Measurements from ENCODE around the gene CLDN5. TPM values are rescaled to one million over a fixed set of nuclear protein-coding genes. Genes with fewer than 3 reads are reported as not detected.

Gene CLDN5
- total and polyA plus RNA-seq, 2 of the 4 experiments (the other 2 are of a cell fraction) = 0.18 to 0.21 TPM

GRCh38 chr22:19527861-19528417 lies 3.7 kb upstream of the CLDN5 start:
- ChIA-PET POLR2A (ENCODE audit: unreplicated experiment) (no interaction called here), CTCF (no interaction called here)
- Histone ChIP-seq H2BK20ac (ENCODE audit: low read depth, low read length) (no peak overlapping the region), H4K91ac (ENCODE audit: insufficient read depth, low read depth, low read length) (no peak overlapping the region), H3K9me3 (ENCODE audit: control insufficient read depth, insufficient read depth, low read length) (no peaks in the 10 kb centered on the region), H2AK9ac (replicated peaks; ENCODE audit: low read depth, low read length, poor library complexity) (peak overlapping the region; percentile 55), H2BK5ac (ENCODE audit: low read depth, low read length, poor library complexity, severe bottlenecking) (no peak overlapping the region), H4K5ac (ENCODE audit: low read depth, low read length) (no peak overlapping the region), H2AK5ac (ENCODE audit: low read depth, low read length) (no peak overlapping the region), H2BK15ac (ENCODE audit: low read depth, low read length) (no peak overlapping the region), H3K18ac (ENCODE audit: low read depth, low read length) (no peak overlapping the region), H3K23ac (ENCODE audit: low read depth, low read length) (no peak overlapping the region), H3K4me1 (ENCODE audit: control insufficient read depth, insufficient read depth, low read length) (no peaks in the 10 kb centered on the region; the same call in 1 of the 2 replicates), H3K27me3 (ENCODE audit: control insufficient read depth, insufficient read depth, low read length) (peaks cover 18% of the 10 kb centered on the region), H3K79me1 (ENCODE audit: low read depth in 1 of 2, low read length in 2 of 2) (no peaks in the 10 kb centered on the region), H2AFZ (replicated peaks; ENCODE audit: low read length, poor library complexity) (peak overlapping the region; percentile 75), H4K20me1 (ENCODE audit: insufficient read depth, low read length) (peaks cover 2% of the 10 kb centered on the region; the same call in 1 of the 2 replicates), H3K4ac (ENCODE audit: low read depth, low read length) (no peak overlapping the region), H3K27ac (ENCODE audit: insufficient read depth, low read length) (no peak overlapping the region), H3K36me3 (ENCODE audit: control insufficient read depth, insufficient read depth, low read length) (no peaks in the 10 kb centered on the region), H3K9me1 (ENCODE audit: insufficient read depth, low read length) (no peaks in the 10 kb centered on the region), H2BK120ac (ENCODE audit: low read depth, low read length) (no peak overlapping the region), H3K4me3 (ENCODE audit: insufficient read depth, low read depth, low read length) (no peak overlapping the region), H4K8ac (ENCODE audit: low read depth in 2 of 2, low read length in 2 of 2) (no peak overlapping the region), H3K9ac (ENCODE audit: low read depth, low read length) (no peak overlapping the region), H3K4me2 (ENCODE audit: low read depth, low read length) (no peak overlapping the region), H3K14ac (replicated peaks; ENCODE audit: low read depth, low read length) (no peak overlapping the region), H3K56ac (ENCODE audit: extremely low read depth, insufficient read depth, low read length) (no peak overlapping the region)
- no peak for TF ChIP-seq CHD1 (IDR thresholded peaks at IDR 0.05; ENCODE audit: low read depth, low read length)
- no peak for TF ChIP-seq MAFK (IDR thresholded peaks at IDR 0.05; ENCODE audit: low read depth, low read length)
- TF ChIP-seq FOS (IDR thresholded peaks at IDR 0.05; ENCODE audit: low read depth, low read length) = no peak
- TF ChIP-seq MXI1 (IDR thresholded peaks at IDR 0.05; ENCODE audit: borderline replicate concordance, low read depth, low read length) = no peak
- TF ChIP-seq SMC3 (IDR thresholded peaks at IDR 0.05; ENCODE audit: low read depth, low read length) = no peak
- no peak for TF ChIP-seq NFE2L2 (IDR thresholded peaks at IDR 0.05; ENCODE audit: low read depth, low read length)
- TF ChIP-seq MAZ (IDR thresholded peaks at IDR 0.05; ENCODE audit: borderline replicate concordance, low read depth, low read length) = no peak
- TF ChIP-seq BHLHE40 (IDR thresholded peaks at IDR 0.05; ENCODE audit: low read depth, low read length) = no peak
- TF ChIP-seq RCOR1 (IDR thresholded peaks at IDR 0.05; ENCODE audit: insufficient replicate concordance, low read length) = no peak
- TF ChIP-seq RFX5 (IDR thresholded peaks at IDR 0.05; ENCODE audit: low read depth, low read length) = no peak
- TF ChIP-seq, protein P1, sequence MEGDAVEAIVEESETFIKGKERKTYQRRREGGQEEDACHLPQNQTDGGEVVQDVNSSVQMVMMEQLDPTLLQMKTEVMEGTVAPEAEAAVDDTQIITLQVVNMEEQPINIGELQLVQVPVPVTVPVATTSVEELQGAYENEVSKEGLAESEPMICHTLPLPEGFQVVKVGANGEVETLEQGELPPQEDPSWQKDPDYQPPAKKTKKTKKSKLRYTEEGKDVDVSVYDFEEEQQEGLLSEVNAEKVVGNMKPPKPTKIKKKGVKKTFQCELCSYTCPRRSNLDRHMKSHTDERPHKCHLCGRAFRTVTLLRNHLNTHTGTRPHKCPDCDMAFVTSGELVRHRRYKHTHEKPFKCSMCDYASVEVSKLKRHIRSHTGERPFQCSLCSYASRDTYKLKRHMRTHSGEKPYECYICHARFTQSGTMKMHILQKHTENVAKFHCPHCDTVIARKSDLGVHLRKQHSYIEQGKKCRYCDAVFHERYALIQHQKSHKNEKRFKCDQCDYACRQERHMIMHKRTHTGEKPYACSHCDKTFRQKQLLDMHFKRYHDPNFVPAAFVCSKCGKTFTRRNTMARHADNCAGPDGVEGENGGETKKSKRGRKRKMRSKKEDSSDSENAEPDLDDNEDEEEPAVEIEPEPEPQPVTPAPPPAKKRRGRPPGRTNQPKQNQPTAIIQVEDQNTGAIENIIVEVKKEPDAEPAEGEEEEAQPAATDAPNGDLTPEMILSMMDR (conservative IDR thresholded peaks at IDR 0.05; ENCODE audit: low read depth, low read length) = no peak
- no peak for TF ChIP-seq CEBPB (IDR thresholded peaks at IDR 0.05; ENCODE audit: low read depth, low read length)
- TF ChIP-seq USF2 (IDR thresholded peaks at IDR 0.05; ENCODE audit: low read depth, low read length) = no peak
- TF ChIP-seq, protein P2, sequence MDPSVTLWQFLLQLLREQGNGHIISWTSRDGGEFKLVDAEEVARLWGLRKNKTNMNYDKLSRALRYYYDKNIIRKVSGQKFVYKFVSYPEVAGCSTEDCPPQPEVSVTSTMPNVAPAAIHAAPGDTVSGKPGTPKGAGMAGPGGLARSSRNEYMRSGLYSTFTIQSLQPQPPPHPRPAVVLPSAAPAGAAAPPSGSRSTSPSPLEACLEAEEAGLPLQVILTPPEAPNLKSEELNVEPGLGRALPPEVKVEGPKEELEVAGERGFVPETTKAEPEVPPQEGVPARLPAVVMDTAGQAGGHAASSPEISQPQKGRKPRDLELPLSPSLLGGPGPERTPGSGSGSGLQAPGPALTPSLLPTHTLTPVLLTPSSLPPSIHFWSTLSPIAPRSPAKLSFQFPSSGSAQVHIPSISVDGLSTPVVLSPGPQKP (IDR thresholded peaks at IDR 0.05; ENCODE audit: borderline replicate concordance, low read depth, low read length) = no peak
- no peak for TF ChIP-seq RAD21 (IDR thresholded peaks at IDR 0.05; ENCODE audit: low read length)
- TF ChIP-seq POLR2A (IDR thresholded peaks at IDR 0.05; ENCODE audit: low read depth, low read length) = no peak
- peak; percentile 38 for DNase-seq
- in situ Hi-C loops (cut with MboI; ENCODE audit: low sequenced_read_pairs) = no loop called here
- BruUV-seq (replicated peaks) = no TSS peak
- intact Hi-C loops (cut with micrococcal nuclease) = no loop called here
- WGBS, 2 experiments (ENCODE audit: extremely low coverage in 2 of 2, insufficient read length in 1 of 2) = 76% methylated on average over 14 of the region's 17 CpGs; no CpG with 5 or more reads in 1 of the 2 experiments
- no peak for ATAC-seq (ENCODE audit: low read depth)
- dilution Hi-C loops (cut with HindIII; ENCODE audit: low sequenced_read_pairs, unreplicated experiment) = no loop called here
